GM10847 (cell line): Measurements from ENCODE around the gene OOSP1.

Experiments used
- POLR2A ChIP-seq: IDR thresholded peaks from 2 replicates; pipeline ENCODE4 v1.6.1; 2011; ENCODE audit not compliant: insufficient read length; ENCODE audit errors: extremely low read depth

The OOSP1 gene

GRCh38 chr11:59944720-59945119 is 6.5 kb downstream of the OOSP1 start:
- TF ChIP-seq POLR2A, result no peak

GRCh38 chr11:59953463-59954218 is 15.4 kb downstream of the OOSP1 start:
- no peak for TF ChIP-seq POLR2A

DNA sequence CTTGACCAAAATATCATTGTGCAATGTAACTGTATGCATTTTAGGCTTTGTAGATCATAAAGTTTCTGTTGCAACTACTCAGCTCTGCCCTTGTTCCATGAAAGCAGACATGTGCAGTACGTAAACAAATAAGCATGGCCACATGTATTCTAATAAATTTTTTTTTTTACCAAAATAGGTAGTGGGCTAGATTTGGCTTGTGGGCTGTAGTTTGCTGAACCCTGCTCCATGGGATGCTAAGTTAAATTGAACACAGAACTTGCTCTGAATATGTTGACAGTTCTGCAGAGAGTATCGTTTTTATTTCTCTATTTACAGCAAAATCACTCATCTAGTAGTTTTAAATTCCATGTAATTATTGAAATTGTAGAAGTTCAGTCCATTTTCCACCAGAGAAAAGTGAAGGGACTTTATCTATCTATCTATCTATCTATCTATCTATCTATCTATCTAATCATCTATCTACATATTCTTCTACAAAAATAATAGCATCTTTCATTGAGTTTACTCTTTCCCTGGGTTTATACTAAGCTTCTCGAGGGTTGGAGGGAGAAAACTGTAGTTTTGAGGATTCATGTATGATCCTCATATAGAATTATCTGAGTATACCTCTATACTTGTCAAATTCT is 16.1 kb downstream of the OOSP1 start:
- TF ChIP-seq POLR2A, result no peak

- no peak for TF ChIP-seq POLR2A
Measured at GRCh38 chr11:59957094-59957493, 18.9 kb downstream of the OOSP1 start.

GRCh38 chr11:59960502-59961381 is 22.5 kb downstream of the OOSP1 start:
- TF ChIP-seq POLR2A, result no peak

GRCh38 chr11:59962107-59962482 is 23.9 kb downstream of the OOSP1 start:
- no peak for TF ChIP-seq POLR2A

GRCh38 chr11:59963733-59964132 is 25.5 kb downstream of the OOSP1 start, which contains the start of gene OOSP4A:
TSS of gene OOSP4A (plus strand) at chr11:59964033. CDS start at chr11:59964033, 0 bp downstream.
- no peak for TF ChIP-seq POLR2A

DNA sequence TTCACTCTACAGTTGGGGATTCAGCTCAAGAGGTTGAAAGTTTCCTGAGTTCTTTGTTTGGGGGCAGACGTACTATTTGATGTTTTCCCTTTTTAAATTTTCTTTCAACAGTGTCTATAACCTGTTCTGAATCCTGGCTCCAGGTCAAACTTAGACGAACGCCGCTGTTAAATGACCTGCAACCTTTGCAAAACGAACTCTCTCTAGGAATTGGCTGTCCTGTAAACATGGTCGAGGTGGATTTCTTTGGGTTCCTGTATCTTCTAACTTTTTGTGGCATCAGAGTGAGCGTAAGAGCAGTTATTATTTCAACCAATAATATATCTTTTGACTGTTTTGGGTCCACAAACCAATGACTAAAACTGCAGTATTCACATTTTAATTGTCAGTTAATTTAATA is 27.2 kb downstream of the OOSP1 start:
- TF ChIP-seq POLR2A, result no peak

- no peak for TF ChIP-seq POLR2A
Measured at GRCh38 chr11:59966201-59966600, 28.0 kb downstream of the OOSP1 start.

DNA sequence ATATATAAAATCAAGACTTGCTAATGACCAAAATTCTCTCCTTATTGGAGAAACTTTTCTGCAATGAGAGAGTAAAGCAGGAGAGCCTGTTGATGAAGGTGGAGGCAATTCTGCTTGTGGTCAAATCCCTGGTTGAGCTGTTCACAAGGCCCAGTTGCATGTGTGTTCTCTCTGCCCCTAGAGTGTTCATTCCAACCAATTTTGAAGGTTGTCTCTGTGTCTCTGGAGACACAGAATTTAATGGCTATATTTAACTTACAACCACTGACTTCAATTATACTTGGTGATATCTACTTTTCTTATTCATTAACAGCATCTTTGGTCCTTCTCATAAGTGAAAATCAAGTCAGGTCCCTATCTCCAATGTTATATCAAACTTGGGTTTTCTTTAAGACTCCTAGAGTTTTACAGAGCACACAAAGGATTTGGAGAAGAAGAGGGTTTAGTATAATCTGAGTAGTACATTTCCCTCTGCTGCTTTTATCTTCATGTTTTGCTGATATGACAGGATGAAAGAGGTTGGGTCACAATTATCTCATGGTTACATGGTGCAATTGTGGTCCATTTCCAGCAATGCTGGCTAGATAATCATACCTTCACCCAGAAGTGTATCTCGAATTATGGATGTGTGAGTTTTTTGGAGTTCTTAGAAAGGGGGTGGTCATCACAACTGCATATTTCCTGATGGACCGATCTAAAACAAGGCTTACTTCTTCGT is 29.6 kb downstream of the OOSP1 start:
- TF ChIP-seq POLR2A, result no peak

GRCh38 chr11:59968395-59968783 is 30.2 kb downstream of the OOSP1 start:
- no peak for TF ChIP-seq POLR2A

GRCh38 chr11:59973097-59973496 is 34.9 kb downstream of the OOSP1 start:
- TF ChIP-seq POLR2A, result no peak

DNA sequence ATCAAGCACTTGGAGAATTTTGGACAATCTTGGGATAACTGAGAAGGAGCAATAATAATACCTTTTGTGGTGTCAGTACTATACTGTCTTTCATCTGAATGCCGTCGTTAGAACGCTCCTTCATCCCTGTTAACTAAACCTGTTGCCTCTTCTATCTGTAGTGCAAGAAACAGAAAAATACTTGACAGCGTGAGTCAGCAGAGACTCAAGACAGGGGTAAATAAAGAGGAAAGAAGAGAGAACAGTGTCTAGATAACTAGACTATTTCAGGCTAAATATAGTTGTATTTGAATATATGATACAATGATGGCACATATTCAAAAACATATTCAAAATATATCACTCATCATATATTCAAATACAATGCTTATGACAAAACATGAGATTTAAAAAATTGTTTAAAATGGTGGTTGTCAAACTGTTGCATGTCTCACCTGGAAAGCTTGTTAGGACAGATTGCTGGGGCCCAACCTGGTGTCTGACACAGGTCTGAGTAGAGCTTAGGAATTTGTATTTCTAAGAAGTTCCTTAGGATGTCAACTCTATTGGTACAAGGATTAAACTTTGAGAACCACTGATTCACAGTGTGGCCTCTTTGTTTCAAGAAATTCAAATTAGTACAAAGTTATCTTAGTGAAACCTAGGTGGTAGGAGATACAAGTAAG is 43.0 kb downstream of the OOSP1 start:
- TF ChIP-seq POLR2A, result no peak

- no peak for TF ChIP-seq POLR2A
Measured at GRCh38 chr11:59983212-59983611, 45.0 kb downstream of the OOSP1 start.

DNA sequence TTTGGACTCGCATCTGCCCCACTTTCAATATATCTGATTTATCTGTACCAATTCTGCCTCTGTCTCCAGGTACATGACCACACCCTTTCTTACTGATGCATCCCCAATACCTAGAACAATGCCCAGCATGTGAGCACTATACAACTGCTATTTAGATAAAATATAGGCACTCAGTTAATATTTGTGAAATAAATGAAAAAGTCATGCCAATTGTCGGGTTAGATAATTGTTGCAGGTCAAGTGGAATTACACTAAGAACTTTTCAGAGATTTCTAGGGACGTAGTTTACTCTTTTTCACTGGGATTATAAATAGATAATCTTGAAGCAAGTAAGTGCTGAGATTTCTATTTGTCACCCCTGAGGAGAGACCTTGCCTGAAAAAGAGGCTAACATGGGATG is 46.1 kb downstream of the OOSP1 start:
- no peak for TF ChIP-seq POLR2A
